Measurements from ENCODE around the gene CCSER1. TPM values are rescaled to one million over a fixed set of nuclear protein-coding genes. Genes with fewer than 3 reads are reported as not detected.

The CCSER1 gene
- total and polyA plus RNA-seq, 2 of the 8 experiments (the other 6 are each of a cell fraction or from before 2014, with no cell fraction given) = 0.26 to 0.84 TPM

- H2BK15ac ChIP-seq (ENCODE audit: low read length) = no peak overlapping the region
- no peaks in the 10 kb centered on the region for H3K23me2 ChIP-seq (ENCODE audit: low read depth, low read length)
- H3K4ac ChIP-seq (replicated peaks; ENCODE audit: insufficient read length, low read depth, low read length) = no peak overlapping the region
- no peaks in the 10 kb centered on the region for H3K79me1 ChIP-seq (ENCODE audit: low read depth, low read length)
- H3K4me1 ChIP-seq (replicated peaks in 1 of 4; ENCODE audit: control insufficient read depth in 3 of 4, insufficient read depth in 4 of 4, low read length in 3 of 4) = peaks cover 0 to 15% (median 4%) of the 10 kb centered on the region in 4 experiments; a peak in 3 of 7 replicates
- no peak overlapping the region for H2AK5ac ChIP-seq (ENCODE audit: low read depth, low read length)
- H2BK12ac ChIP-seq (ENCODE audit: low read depth, low read length) = no peak overlapping the region
- ChIA-PET POLR2A (ENCODE audit: partially characterized antibody) (no interaction called here), CTCF (ENCODE audit: partially characterized antibody) (no interaction called here)
- peak overlapping the region; percentile 75 for H4K5ac ChIP-seq (ENCODE audit: insufficient read length, low read depth, low read length)
- no peak overlapping the region for H2BK20ac ChIP-seq (ENCODE audit: low read length)
- no peaks in the 10 kb centered on the region; a peak in 1 of 4 replicates for H3K9me3 ChIP-seq (ENCODE audit: insufficient read depth in 2 of 2, low read depth in 1 of 2, low read length in 1 of 2)
- TF ChIP-seq, protein P1, sequence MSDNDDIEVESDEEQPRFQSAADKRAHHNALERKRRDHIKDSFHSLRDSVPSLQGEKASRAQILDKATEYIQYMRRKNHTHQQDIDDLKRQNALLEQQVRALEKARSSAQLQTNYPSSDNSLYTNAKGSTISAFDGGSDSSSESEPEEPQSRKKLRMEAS (IDR thresholded peaks at IDR 0.05) = no peak
- TF ChIP-seq EGR1 (IDR thresholded peaks at IDR 0.05; ENCODE audit: borderline replicate concordance, low read depth, low read length) = no peak
- no peak for TF ChIP-seq CREB1 (IDR thresholded peaks at IDR 0.05)
- TF ChIP-seq HDAC2 (IDR thresholded peaks at IDR 0.05; ENCODE audit: borderline replicate concordance in 1 of 2, low read depth in 2 of 2, low read length in 2 of 2) = no peak
- TF ChIP-seq EZH2 (IDR thresholded peaks at IDR 0.05; ENCODE audit: low read depth, low read length, severe bottlenecking) = no peak
- no peak for TF ChIP-seq GABPA (IDR thresholded peaks at IDR 0.05; ENCODE audit: borderline replicate concordance, insufficient read depth, low read length)
- TF ChIP-seq RXRA (IDR thresholded peaks at IDR 0.05; ENCODE audit: insufficient read depth, low read depth, low read length) = no peak
- TF ChIP-seq BCL11A (IDR thresholded peaks at IDR 0.05; ENCODE audit: low read depth in 2 of 2, low read length in 2 of 2) = no peak
- TF ChIP-seq SAP30 (IDR thresholded peaks at IDR 0.05; ENCODE audit: insufficient read depth, insufficient replicate concordance, low read length) = no peak
- TF ChIP-seq RFX5 (IDR thresholded peaks at IDR 0.05; ENCODE audit: borderline replicate concordance, low read depth, low read length) = no peak
- TF ChIP-seq JUN (IDR thresholded peaks at IDR 0.05; ENCODE audit: low read depth, low read length) = no peak
- no peak for TF ChIP-seq TAF1 (IDR thresholded peaks at IDR 0.05; ENCODE audit: low read depth, low read length)
- no peak for TF ChIP-seq GTF2F1 (IDR thresholded peaks at IDR 0.05; ENCODE audit: borderline replicate concordance, low read depth, low read length)
- TF ChIP-seq, protein P2, sequence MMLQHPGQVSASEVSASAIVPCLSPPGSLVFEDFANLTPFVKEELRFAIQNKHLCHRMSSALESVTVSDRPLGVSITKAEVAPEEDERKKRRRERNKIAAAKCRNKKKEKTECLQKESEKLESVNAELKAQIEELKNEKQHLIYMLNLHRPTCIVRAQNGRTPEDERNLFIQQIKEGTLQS (IDR thresholded peaks at IDR 0.05; ENCODE audit: insufficient read depth, low read depth, low read length) = no peak
- no peak overlapping the region for H4K8ac ChIP-seq (ENCODE audit: extremely low read depth, insufficient read depth, low read length)
- no peak overlapping the region for H3K4me3 ChIP-seq (ENCODE audit: extremely low read depth in 1 of 4, insufficient read depth in 2 of 4, low read depth in 3 of 4, low read length in 4 of 4)
- H3K18ac ChIP-seq (ENCODE audit: extremely low read depth, low read length) = no peak overlapping the region
- no peak overlapping the region for H4K91ac ChIP-seq (replicated peaks; ENCODE audit: insufficient read length, low read length)
- no peaks in the 10 kb centered on the region for H3K79me2 ChIP-seq (ENCODE audit: control insufficient read depth in 1 of 2, insufficient read depth in 2 of 2, low read length in 2 of 2)
- H3K4me2 ChIP-seq (ENCODE audit: insufficient read depth in 1 of 2, low read depth in 2 of 2, low read length in 2 of 2) = no peak overlapping the region
- DNase-seq (ENCODE audit: low read depth in 1 of 2, low spot score in 2 of 2) = no peak
- H2BK120ac ChIP-seq (replicated peaks; ENCODE audit: low read depth, low read length) = no peak overlapping the region
- FAIRE-seq = no peak
- no peaks in the 10 kb centered on the region for H3K36me3 ChIP-seq (ENCODE audit: control insufficient read depth in 2 of 4, insufficient read depth in 4 of 4, low read length in 3 of 4)
- no peaks in the 10 kb centered on the region for H3K27me3 ChIP-seq (replicated peaks in 1 of 4; ENCODE audit: control insufficient read depth in 3 of 4, extremely low read depth in 1 of 4, insufficient read depth in 3 of 4, low read length in 3 of 4)
- H4K20me1 ChIP-seq (replicated peaks in 1 of 2; ENCODE audit: control insufficient read depth in 1 of 2, insufficient read depth in 2 of 2, low read length in 2 of 2) = no peaks in the 10 kb centered on the region
- no peak overlapping the region for H3K27ac ChIP-seq (ENCODE audit: low read depth, low read length)
- no peak overlapping the region for H3K14ac ChIP-seq (ENCODE audit: insufficient read length)
- no peak overlapping the region for H2BK5ac ChIP-seq (ENCODE audit: low read depth, low read length)
- no peak overlapping the region for H3K9ac ChIP-seq (replicated peaks in 1 of 4; ENCODE audit: extremely low read depth in 1 of 4, low read depth in 3 of 4, low read length in 3 of 4)
- H3K23ac ChIP-seq (ENCODE audit: insufficient read length) = no peak overlapping the region
- H3K56ac ChIP-seq (replicated peaks; ENCODE audit: insufficient read length, low read depth, low read length) = no peak overlapping the region
- H2AFZ ChIP-seq (ENCODE audit: low read length) = no peak overlapping the region
Observed at GRCh38 chr4:91267543-91267942, 1140.3 kb downstream of the CCSER1 start.
